Measurements from ENCODE around the gene MPPED2.

MPPED2 gene, protein sequence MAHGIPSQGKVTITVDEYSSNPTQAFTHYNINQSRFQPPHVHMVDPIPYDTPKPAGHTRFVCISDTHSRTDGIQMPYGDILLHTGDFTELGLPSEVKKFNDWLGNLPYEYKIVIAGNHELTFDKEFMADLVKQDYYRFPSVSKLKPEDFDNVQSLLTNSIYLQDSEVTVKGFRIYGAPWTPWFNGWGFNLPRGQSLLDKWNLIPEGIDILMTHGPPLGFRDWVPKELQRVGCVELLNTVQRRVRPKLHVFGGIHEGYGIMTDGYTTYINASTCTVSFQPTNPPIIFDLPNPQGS
- total RNA-seq = 0 to 0.19 (median 0.02) reads per million in 18 experiments

- DNase-seq = no peak
These were observed at the start of gene MPPED2 for GRCh38 chr11:30586251-30587144. MPPED2 (minus strand) TSS chr11:30586353; CDS start chr11:30580373, 5,980 bp downstream.

- DNase-seq = no peak
These were observed 49.3 kb upstream of the MPPED2 start for GRCh38 chr11:30635401-30635989.

GRCh38 chr11:30631148-30631547 lies 45.0 kb upstream of the MPPED2 start:
- DNase-seq = no peak

GRCh38 chr11:30619767-30620166 lies 33.6 kb upstream of the MPPED2 start:
- no peak for DNase-seq

- no peak for DNase-seq
These were observed 31.6 kb upstream of the MPPED2 start for GRCh38 chr11:30617762-30618161.

- DNase-seq = no peak
These were observed 24.5 kb upstream of the MPPED2 start for GRCh38 chr11:30610628-30611027.

- no peak for DNase-seq
These were observed 22.4 kb upstream of the MPPED2 start for GRCh38 chr11:30608534-30608933.

DNA sequence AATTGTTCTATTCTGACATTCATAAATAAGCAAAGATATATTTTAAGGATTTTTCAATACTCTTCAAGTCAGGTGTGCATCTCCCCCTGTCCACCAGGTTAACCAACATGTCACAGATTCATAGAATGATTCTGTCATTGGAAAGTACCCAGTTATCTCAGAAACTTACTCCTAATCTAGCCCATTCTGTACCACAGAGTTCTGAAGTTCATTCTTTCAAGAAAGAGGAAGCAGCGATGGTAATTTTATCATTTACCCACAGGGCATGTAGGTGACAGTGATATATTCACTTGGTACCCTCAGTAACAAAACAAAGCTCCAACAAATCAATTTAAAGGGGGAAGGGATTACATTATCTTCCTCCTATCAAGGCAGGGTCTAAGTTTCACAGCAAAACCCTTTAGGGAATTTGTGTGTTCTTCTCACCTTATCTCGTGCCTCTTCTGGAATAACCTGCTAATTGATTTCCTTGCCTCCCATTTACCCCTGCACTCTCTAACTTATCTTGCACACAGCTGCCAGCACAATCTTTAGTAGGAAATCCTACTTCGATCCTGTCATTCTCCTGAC lies 19.0 kb upstream of the MPPED2 start:
- DNase-seq = no peak

- DNase-seq = no peak
These were observed 17.2 kb upstream of the MPPED2 start for GRCh38 chr11:30603357-30603756.

DNA sequence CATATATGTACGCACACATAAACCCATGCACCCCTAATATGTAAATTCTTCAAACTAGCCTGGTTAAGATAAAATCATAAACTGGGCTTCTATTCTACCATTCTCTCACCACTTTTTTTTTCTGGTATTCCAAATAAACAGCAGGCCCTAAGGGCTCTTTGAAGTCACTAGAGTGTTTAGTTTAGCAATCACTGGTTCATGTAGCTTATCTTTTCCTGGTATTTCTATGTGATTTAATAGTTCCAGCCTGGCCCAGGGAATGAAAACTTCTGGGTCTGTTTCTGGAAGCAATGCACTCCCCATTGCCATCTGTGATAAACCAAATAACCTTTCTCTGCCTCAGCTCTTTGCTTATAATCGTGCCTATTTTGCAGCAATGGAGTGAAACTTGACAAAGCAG lies 10.7 kb upstream of the MPPED2 start:
- no peak for DNase-seq

DNA sequence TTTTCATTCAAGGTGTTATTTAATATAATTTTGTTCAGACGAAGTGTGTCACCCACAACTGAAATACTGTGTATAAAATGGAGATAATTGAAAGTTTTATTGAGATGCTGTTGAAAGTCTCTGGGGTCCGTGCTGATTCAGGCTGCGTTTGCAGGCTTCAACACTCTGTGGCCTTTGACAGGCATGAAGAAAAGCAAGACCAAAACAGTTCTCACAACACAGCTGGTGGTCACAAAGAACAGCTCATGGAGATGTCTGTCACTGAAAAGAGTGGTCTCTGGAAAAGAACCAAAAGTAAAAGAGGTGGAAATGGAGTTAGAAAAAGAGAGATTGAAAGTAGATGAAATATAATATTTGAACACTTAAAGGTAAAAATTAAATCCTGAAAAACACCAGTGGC lies 9.8 kb upstream of the MPPED2 start:
- DNase-seq = no peak

- no peak for DNase-seq
These were observed 8.7 kb upstream of the MPPED2 start for GRCh38 chr11:30594646-30595411.

- no peak for DNase-seq
These were observed 1.2 kb upstream of the MPPED2 start for GRCh38 chr11:30587269-30587812.

DNA sequence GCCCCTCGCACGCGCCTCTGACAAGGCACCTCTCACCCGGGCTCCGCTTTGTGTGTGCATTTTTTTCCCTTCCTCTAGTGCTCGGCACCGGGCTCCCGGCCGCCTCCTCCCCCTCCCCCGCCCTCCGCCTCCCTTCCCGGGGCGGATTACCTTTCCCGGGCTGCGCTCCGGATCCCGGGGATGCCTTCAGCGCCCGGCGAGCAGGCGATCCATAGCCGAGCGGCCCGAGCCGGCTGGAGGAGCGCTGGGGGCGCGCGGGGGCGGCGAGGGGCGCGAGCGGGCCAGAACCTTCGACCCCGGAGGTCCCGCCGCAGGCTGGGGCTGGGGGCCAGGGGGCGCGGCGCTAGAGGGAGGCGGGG lies 282 bp downstream of the MPPED2 start:
- no peak for DNase-seq

DNA sequence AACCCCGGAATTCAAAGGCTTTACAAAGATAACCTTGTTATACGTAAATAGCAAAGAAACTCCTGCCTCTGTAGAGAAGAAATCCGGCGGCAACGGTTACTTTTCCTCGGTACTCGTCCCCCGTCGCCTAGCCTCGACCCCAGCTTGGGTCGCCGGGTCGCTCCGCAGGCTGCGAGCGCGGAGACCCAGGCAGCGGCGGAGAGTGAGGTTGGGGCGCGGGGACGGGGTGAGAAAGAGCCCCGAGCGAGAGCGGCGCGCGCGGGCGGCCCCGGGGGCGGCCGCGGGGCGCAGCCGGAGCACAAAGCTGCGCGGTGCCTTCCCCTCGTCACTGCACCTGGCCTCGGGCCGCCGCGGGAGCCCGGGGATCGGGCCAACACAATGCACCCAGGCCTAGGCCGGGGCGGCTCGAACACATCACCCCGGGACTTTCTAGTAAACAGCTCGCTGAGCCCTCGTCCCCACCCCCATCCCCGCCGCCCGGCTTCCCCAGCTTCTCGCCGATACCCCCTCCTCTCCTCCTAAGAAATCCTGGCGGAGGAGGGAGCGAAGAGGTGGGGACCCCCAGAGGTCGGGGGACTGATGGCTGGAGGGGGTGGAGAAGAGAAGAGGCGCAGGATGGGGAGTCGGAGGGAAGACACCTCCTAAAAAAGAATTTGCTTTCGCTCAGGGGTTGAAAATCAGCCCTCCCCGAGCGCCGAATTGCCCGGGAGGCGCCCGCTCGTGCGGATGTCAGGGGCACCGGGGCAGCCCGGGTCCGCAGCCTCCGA lies 845 bp downstream of the MPPED2 start:
- DNase-seq = no peak

- no peak for DNase-seq
These were observed 2.5 kb downstream of the MPPED2 start for GRCh38 chr11:30583476-30584280.

DNA sequence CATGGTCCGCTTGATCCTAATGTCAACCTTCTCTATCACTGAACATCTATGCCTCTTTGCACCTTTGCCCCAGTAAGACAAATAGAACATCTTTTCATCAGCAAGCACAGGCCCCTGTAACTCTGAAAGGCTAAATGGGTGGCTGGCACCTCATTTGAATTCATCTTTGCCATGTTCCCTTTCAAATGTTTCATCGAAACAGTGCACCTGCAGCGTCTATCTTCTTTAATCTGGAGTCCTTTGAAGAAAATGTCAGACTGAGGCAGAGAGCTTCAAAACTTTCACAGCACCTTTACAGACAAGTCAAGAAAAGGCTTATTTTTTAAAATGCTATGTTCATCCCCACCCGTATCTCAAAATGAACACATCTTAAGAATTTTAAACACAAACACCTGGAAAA lies 3.4 kb downstream of the MPPED2 start:
- DNase-seq = no peak

GRCh38 chr11:30581675-30582074 lies 4.5 kb downstream of the MPPED2 start:
- DNase-seq = no peak

DNA sequence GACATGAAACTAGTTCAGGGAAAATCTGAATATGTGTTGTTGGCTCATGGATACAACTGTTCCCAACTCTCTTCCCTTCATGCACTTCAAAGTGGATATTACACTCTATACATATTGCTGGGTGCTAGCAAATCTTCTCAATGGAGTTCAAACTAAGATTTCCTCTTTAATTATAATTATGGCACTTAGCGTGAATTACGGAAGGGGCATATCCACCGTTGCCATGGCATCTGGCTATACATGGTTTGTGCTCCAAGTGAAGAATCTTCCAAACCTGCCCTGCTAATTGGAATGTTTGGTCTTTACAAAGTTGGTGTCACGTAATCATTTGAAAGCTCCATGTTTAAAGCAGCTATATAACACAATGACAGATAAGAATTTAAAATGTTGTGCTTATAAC lies 5.6 kb downstream of the MPPED2 start:
- DNase-seq = no peak

- DNase-seq = no peak
These were observed 6.6 kb downstream of the MPPED2 start for GRCh38 chr11:30579415-30580175.

Data from inflammatory macrophage (primary cell).